Caki2 (cell line): ENCODE measurements around the gene ATP6V1C2. TPM values are rescaled to one million over a fixed set of nuclear protein-coding genes. Genes with fewer than 3 reads are reported as not detected.

Source experiments
- DNase-seq: peaks from one replicate; pipeline ENCODE4 v3.0.0-alpha.2; 2015; ENCODE audit warnings: low read depth
- in situ Hi-C: cut with HindIII; loops from 2 replicates; pipeline ENCODE4 v1.10.0; 2016; ENCODE audit warnings: low sequenced_read_pairs, low pct_unique_long_range_greater_than_20kb, mixed read lengths
- total RNA-seq: library from RNA; depleted of rRNA; stranded (reverse); fragments of >200 nt; shearing (Covaris generic); gene quantifications from 2 replicates; pipeline ENCODE4 v1.2.3, GENCODE V29; 2014; ENCODE audit warnings: low replicate concordance

Gene ATP6V1C2
- total RNA-seq, 1 experiment from 2014 or later: not detected

DNA sequence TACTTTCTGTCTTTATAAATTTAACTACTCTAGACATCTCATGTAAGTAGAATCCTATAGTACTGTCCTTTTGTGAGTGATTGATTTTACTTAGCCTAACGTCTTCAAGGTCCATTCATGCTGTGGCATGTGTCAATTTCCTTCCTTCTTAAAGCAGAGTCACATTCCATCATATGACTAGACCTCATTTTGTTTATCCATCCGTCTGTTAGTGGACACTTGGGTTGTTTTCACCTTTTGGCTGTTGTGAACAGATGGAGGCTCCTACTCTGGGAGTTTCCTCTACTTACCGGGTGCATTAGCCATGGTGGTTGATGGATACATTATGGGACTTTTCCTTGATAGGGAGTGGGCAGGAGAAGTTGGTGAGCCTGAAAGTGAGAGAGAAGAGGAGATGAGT lies 97.6 kb downstream of the ATP6V1C2 start:
- DNase-seq: no peak
- in situ Hi-C loops: no loop called here

DNA sequence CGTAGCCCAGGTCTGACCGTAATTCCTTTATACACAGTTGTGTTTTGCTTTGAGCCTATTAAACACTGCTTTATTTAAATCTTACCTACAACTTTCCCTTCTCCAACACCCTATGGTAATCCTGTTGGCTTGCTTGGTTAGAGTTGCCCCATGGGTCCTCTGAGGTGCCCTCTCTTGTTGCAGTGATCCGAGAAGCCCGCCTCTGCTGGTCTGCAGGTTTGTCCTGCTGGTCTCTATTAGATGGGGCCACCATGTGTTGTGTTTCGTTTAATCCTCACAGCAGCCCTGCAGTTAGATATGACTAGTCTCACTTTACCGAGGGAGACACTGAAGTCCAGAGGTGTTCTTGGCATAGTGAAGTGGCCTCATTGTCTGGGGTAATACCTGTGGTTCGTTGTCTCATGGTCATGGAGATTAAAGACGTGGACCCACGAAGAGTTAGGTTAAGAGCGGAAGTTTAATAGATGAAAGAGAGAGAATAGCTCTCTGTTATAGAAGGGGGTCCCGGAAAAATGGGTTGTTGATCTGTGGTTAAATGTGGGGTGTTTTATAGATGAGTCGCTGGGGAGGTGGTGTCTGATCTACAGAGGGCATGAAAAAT lies 98.4 kb downstream of the ATP6V1C2 start:
- in situ Hi-C loops: no loop called here
- DNase-seq: no peak

DNA sequence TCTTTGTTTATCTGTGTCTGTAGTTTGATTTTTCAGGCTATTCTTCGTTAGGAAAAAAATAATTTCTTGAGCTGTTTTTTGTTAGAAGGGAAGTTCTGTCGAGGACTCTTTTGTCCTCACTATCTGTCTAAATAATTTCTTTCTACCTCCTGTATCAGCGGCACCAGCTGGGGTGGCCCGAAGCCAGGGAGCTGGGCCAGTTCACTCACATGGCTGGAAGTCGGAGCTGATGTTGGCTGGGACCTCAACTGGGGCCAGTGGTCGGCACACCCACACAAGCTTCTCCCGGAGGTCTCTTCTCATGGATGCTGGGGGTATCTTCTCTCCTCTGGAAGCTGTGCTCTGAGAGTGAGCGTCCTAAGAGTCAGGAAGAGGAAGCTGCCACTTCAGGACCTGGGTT lies 99.1 kb downstream of the ATP6V1C2 start:
- in situ Hi-C loops: no loop called here
- no peak for DNase-seq

DNA sequence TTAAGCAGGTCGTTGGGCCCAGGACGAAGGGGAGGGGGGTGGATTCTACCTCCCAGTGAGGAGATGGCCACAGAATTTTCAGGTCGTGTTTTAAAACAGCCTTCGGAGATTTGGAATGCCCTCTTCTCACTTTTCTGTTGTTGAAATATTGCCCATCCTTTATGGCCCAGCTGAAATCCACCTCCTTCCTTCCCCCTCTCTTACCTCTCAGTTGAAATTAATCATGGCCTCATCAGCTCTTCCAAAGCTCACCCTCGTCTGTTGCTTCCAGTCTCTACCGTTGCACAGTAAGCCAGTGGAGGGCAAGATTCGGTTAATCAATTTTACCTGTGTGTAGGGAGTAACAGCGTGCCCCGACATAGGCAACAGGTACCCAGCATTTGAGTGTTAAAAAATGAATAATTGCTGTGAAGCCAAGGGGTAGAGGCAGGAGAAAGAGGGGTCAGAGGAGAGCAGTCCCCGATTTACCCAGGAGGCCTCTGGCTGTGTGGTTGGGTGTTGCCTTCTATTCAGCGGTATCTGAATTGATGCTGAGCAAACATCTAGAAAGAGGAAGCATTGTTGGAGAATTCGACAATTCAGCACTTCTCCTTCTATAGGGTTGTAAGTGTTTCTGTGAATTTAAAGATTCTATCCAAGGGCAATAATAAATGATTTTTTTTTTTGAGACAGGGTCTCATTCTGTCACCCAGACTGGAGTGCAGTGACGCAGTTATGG lies 99.7 kb downstream of the ATP6V1C2 start:
- in situ Hi-C loops: no loop called here
- DNase-seq: no peak

DNA sequence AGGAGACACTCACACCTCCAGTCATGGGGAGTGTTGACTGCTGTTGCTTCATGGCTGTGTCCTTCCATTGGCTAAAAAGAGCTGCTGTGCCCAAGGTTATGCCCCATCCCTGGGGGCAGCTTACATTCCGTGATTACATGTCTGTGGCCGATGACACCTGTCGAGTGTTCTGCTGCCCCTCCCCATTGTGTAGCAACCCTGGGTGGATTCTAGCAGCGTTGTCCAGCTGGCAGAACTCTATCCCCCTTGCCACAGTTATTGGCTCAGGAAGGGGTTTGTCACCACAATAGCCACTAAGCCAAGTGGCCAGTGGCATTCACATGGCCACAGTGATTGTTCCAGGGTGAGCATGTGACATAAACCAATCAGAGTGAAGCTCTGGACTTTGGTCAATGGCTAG lies 102.8 kb downstream of the ATP6V1C2 start:
- in situ Hi-C loops: no loop called here
- no peak for DNase-seq

DNA sequence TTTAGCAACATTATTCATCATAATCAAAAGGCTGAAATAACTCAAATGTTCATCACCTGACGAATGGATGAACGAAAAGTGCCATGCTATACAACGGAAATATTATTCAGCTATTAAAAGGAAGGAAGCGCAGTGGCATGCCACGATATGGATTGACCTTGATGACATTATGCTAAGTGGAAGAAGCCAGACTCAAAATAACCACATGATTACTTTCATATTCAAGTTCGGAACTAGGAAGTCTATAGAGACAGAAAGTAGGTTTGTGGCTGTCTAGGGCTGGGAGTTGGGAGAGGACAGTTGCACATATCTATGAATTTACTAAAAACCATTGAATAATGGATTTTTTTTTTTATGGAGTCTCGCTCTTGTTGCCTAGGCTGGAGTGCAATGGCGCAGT lies 104.6 kb downstream of the ATP6V1C2 start:
- no peak for DNase-seq
- in situ Hi-C loops: no loop called here

DNA sequence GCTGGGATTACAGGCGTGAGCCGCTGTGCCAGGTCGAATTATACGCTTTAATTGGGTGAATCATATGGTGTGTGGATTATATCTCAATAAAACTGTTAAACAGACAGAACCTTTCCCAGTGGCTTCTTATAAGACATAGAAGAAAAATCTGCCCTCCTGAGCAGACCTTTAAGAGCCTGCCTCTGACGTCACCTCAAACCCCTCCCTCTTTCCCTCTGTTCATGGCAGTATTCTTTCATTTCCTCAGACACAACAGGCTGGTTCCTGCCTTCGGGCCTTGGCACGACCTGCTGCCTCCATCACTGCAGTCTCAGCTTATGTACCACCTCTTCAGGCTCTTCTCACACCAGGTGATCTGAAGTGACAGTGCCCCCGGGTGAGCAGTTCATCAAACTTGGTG lies 105.2 kb downstream of the ATP6V1C2 start:
- in situ Hi-C loops: no loop called here
- DNase-seq: no peak

DNA sequence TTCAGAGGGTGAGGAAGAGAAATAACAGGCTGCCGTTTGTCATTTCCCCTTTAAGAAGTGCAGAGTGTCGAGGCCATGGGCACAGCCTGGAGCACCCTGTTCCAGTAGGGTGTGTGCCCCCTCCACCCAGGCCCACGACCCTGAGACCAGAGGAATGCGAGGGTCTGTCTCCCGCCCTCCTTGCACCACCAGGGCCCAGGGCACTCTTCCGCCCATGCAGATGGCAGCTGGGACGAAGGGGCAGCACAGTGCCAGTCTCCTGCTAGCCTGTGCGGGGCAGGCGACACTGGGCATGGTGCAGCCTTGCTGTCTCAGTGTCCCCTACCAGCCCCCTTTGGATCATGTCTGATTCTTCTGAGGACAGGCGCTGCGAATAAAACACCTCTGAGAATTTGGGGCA lies 106.9 kb downstream of the ATP6V1C2 start:
- DNase-seq: no peak
- in situ Hi-C loops: no loop called here

DNA sequence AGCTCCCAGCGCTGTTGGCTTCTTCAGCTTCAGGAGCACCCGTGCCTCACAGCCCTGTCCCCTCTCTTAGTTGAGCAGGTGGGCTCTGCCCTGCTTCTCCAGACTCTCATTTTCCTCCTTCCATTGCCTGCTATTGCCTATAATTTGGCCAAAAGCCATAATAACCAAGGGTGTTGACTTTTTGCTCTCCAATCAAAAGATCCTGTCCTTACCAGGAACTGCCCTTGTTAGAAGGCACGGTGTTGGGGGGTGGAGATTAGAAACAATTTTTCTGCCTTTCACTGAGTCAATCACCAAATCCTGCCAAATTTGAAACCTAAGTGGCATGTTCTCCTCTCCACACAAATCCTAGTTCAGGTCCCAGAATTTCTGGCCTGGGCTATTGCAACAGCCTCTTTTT lies 107.9 kb downstream of the ATP6V1C2 start:
- in situ Hi-C loops: no loop called here

DNA sequence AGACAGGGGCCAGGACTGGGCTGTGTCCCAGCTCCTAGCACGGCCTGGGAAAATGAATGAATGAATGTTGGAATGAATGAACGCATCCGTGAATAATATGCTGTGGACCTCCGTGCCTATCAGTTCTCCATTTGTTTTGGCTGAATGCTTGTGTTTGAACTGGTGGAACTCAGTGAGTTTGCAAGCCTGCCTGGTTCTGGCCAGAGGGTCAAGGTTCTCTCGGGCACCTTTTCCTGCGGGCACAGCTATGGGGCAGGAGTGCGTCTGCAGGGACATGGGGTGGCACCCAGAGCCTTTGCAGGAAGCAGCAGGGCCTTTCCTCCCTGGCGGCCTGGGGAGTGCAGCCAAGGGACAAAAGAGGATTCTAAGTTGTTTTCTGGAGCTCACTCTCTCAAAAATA lies 108.8 kb downstream of the ATP6V1C2 start:
- in situ Hi-C loops: loop anchor here (10.0 kb wide), 1 partner anchor 305 kb away; a partner anchor contains a TSS
- no peak for DNase-seq

More for the DNA sequence above, 107.9 kb downstream of the ATP6V1C2 start:
- no peak for DNase-seq

DNA sequence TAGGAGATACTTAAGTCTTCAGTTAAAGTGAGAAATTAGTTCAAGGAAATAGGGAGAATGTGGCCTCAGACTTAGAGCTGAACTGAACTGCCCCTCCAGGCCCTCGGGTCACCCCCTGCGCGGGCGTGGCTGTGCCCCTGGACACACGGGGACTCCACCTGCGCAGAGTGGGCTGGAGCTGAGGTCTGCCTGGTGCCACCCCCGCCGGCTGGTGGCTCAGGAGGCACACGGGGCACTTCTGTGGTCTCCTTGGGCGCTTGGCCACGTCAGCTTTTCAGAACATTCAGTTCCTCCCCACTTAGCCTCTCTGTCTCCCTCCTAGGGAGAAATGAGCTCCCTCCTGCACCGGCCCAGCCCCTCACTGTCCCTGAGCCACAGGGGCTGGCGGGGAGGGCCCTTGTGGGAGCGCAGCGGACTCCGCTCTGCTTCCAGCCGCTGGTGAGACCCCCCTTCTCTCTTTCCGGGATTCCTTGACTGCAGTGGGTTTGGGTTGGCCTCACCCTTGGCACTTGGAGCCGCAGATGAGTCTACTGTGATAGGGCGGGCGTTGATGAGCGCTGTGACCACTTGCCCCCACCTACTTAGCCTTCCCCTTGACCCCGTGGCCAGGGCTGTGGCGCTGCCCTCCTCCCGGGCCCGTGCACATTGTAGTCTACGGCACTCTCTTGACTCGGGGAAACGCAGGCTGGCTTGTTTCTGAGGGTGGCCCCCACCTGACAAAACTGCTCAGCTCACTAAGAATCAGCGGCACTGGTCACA lies 109.4 kb downstream of the ATP6V1C2 start:
- no peak for DNase-seq

DNA sequence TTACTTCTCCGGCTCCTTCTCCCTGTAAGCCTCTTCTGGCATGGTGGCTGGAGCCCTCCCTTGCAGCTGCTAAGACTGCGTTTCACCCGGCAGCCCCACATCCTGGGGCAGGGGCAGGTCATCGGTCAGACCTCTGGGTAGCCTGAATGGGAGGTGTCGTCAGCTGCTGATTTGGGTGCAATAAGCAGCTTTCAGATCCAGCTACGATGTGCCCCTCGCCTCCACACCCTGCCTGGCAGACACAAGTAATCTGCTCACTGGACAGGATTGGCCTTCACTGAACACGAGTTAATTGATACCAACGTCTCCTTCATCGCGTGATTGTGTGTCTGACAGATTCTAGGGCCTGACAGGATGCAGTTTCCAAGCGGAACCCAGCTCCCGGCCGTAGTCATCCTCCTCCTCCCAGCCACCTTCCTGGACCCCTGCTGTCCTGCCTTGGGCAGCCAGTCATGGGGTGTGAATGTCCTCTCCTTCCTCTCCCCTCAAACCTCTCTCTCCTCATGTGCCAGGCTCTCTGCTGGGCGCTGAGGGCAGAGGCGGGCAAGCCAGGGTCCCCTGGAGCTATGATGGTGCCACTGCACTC lies 110.1 kb downstream of the ATP6V1C2 start:
- in situ Hi-C loops: loop anchor here (10.0 kb wide), 1 partner anchor 303 kb away; a partner anchor contains a TSS
- no peak for DNase-seq

More for the DNA sequence above, 109.4 kb downstream of the ATP6V1C2 start:
- in situ Hi-C loops: loop anchor here (10.0 kb wide), 1 partner anchor 304 kb away; a partner anchor contains a TSS

DNA sequence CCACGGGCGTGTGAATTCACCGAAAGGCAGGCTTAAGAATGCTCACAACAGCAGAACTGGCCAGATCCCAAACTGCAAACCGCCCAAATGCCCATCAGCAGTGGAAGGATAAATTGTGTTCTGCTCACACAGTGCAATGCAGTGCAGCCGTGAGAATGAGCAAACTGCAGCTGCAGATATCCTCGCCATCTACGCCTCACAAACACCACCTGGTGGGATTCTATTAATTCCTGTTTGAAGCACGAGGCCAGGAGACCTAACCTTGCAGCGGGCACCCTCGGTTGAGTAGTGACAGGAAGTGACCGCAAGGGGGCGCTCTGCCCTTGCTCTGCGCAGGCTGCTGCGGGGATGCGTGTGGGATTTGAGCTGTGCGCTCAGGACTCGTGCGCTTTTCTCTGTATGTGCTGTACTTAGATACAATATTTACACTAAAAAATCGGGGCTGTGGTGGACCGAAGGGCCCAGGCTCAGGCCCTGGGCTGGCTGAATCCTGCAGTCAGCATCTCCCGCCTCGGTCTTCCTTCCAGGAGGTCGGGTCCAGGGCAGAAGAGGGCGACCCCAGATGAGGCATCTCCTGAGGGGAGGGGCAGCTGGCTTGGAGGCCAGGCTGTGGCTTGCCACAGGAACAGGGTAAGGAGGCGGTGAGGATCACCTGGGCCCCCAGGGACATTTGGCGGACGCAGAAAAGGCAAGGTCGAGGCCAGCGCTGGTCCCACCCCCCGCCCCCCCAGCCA lies 110.9 kb downstream of the ATP6V1C2 start:
- peak; percentile 72 for DNase-seq
- in situ Hi-C loops: loop anchor here (10.0 kb wide), 1 partner anchor 302 kb away; a partner anchor contains a TSS

DNA sequence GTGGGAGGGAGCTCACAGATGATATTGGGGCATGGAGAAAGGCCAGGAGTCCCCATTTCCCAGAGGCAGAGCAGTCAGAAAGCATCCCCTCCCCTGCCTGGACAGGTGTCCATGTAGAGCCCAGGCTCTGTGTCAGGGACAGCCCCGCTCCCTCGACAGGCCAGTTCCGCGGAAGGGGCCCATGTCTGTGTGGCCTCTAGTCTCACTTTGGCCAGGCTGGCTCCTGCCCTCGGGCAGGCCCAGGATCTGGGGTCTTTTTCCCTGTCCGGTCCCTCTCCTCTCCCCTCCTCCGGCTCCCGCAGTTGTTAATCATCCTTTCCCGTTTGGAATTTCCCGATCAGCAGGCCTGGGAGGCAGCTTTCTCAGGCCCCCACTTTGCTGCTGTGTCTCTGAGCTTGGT lies 111.6 kb downstream of the ATP6V1C2 start:
- in situ Hi-C loops: loop anchor here (10.0 kb wide), 1 partner anchor 302 kb away; a partner anchor contains a TSS
- DNase-seq: no peak

DNA sequence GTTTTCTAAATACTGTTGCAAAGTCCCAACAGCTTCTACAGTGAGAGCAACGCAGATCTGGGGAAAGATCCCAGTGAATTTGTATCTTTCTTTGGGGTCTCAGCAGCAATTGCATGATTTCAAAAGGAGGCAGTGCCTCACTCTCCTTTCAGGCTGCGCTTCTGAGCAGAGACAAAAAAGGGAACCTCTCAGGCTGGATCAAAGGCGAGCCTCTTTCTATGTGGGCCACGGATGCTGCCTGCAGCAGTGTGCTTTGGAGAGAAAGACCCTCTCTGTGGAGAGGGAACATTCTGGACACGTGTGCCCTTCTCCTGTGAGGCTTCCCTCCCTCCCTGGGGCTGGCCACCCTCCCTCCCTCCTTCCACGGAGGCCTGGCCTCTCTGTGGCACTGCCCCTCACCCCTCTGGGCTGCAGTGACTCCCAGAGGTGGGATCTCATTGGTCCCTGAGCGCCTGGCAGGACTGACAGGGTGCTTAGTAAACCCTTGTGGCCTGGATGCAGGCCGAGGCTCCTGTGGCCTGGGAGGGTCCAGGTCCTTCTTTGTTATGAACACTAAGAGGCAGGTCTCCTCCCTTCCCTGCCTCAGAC lies 112.7 kb downstream of the ATP6V1C2 start:
- in situ Hi-C loops: loop anchor here (10.0 kb wide), 1 partner anchor 301 kb away; a partner anchor contains a TSS
- no peak for DNase-seq
